Ecto neural progenitor cell (in vitro differentiated cells): ENCODE measurements around the gene FAM118B.
"Not testable (repeated sequence)": the region's sequence is repeated elsewhere in the genome, so short reads cannot be mapped to it uniquely, and the experiment has no call there.

Experiments used
- DNase-seq: peaks from one replicate; pipeline ENCODE4 v3.0.0-alpha.2; 2018; ENCODE audit warnings: low spot score

Gene FAM118B

DNA sequence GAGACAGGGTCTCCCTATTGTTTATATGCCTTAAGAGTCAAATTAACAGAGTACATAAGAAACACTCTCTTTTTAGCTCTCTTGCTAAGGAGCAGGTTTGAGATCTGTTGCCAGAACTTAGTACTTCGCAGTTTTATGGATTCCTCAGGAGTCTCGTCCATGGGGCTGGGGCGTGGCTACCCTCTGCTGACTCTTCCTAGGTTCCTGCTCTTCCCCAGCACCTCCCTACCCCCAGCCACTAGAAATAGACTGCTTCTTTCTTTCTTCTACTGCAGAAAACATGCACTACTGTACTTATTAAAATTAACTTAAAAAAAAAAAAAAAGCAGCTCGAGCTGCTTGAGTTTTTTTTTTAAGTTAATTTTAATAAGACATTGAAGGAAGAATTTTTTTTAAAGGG, 8.0 kb downstream of the FAM118B start:
- no peak for DNase-seq

DNA sequence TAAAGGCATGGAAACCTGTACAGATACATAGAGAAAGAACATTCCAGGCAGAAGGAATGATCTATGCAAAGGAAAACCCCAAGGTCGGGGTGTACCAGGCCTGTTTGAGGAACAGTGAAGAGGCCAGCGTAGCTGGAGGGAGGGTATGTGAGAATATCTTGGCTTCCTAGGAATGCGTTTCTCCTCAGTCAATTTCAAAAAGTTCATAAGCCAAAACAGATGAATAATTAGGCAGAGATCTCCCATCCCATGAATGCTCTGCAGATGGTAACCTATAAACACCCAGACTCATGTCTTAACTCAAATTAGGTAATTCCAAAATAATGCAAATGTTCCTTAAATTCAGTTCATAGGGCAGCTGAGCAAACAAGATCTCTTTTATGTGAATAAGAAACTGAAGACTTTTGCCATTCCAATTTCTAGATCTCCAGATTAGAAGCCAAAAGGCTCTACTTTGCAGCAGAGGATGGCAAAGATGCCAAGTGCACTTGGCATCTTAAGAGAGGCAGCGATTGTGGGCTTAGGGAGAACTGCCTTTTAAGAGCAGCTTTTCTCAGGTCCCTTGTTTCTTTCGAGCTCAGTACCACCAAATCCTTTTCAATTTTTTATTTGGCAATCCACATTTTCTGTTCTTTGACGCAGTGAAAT, 13.2 kb downstream of the FAM118B start:
- DNase-seq, result no peak

DNA sequence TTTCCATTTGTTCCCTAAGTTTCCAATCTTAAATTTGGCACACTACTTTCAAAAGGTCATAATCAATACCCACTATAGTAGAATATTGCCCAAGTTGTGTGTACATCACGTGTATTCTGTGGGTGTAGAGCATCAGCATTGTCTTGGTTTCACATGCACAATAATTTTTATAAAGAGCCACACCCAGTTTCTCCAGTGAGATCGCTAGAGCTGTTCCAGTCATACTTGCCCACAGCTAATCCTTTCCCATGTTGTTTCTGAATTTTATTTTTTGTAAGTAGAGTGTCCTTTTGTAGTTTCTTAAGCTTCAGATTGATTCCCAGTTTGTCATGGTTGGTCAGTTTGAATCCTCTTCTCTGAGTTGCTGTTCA, 13.7 kb downstream of the FAM118B start:
- DNase-seq, result no peak

DNA sequence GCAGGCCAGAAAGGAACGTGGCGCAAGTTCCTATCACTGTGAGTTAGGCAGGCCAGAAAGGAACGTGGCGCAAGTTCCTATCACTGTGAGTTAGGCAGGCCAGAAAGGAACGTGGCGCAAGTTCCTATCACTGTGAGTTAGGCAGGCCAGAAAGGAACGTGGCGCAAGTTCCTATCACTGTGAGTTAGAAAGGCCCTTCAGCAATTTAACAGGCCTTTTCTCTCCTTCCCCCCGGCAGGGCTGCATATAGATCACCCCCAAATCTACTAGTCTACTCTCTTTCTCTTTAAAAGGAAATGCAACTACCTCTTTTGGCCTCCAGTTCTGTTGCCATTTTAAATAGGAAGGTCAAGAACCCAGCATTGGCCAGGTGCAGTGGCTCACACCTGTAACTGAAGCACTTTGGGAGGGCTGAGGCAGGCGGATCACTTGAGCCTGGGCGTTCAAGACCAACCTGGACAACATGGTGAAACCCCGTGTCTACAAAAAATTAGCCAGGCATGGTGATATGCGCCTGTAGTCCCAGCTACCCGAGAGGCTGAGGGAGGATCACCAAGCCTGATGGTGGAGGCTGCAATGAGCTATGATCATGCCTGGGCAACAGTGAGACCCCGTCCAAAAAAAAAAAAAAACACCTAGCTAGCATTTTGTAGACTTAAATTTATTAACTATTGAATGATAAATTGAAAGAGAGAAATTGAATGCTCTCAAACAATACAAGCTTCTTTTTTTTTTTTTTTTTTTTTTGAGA, 14.9 kb downstream of the FAM118B start:
- no peak for DNase-seq

DNA sequence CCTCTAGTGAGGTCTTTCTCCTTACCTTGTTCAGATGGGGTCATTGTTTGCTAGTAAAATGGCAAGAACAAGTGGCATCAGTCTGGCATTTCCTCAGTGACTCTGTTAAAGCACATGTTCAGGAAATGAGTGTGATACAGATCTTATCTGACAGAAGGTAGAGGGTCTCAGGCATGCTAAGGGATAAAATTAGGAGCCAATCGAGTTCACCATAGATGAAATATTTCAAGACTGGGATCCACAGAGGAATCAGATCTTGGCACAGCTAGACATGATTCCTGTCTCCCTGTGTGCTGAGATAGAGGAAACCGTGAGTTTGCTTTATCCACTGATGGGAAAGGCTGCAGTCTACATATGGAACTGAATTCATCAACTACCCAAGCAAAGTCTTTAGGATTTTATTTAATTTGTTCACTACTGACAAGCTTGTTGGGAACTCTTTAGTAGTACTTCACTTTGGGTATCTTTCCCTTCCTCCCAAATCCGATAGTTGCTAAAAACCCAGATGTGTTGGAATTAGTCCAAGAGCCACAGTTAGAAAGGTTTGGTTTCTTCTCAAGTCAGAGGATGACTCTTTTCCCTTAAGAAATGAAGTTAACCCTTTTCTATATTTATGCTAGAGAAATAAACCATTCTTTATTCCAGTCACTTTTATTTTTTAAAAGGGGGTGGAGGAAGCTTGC, 18.4 kb downstream of the FAM118B start:
- no peak for DNase-seq

DNA sequence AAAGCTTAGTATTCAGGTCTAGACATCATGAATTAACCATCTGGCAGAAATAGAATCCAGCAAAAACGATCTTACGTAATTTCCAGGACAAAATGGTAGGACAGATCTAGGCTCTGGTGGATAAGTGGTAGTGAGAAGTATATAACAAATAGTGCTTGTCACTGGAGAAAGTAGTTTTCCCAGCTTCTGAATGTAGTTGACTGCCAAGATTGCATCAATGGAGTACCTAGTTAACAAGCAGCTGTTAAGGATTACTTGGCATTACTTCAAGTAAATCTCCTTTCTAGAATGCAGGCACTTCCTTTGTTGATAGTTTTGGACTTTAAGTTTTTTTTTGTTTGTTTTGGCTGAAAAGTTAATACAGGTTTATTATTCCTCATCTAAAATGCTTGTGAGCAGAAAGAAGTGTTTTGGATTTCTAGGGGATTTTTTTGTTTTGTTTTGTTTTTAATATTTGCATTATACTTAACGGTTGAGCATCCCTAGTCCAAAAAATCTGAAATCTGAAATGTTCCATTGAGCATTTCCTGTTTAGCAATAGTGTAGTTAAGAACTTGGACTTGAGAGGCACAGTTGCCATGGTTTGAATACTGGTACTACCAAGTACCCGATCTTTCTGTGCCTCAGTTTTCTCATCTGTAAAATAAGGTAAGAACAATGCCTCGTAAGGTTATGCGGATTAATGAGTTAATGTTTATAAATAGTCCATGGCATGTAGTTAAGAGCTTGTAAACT, 20.3 kb downstream of the FAM118B start:
- DNase-seq, result no peak

DNA sequence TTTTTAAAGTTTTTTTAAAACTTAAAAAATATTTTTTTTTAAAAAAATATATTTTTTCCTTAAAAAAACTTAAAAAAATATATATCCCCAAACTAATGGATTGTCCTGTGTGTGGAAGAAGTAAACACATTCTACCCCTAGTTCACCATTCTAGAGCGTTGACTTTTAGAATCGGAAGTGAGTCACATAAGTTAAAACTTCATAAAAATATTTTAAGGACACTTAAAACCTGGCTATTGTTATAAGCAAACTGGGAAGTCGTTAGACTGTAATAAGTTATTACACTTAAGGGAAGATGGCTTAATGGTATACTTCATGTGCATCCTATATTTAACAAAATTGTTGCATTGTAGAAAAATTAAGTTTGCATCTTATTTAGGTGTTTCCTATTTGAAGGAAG, 21.1 kb downstream of the FAM118B start:
- no peak for DNase-seq

DNA sequence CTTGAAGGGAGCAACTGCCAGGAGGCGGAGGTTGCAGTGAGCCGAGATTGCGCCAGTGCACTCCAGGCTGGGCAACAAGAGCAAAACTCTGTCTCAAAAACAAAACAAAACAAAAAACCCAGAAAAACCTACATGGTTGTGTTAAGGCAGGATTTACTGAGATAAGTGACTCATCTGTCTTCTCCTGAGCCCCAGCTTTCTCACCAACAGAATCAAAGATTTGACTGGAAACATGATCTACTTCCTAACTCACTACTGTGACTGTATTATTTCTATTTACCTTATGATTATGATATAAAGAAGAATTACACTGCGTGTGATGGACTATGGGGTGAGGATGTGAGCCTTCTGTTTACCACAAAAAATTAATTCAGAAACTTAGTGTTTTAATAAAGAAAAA, 21.8 kb downstream of the FAM118B start:
- DNase-seq, result no peak

DNA sequence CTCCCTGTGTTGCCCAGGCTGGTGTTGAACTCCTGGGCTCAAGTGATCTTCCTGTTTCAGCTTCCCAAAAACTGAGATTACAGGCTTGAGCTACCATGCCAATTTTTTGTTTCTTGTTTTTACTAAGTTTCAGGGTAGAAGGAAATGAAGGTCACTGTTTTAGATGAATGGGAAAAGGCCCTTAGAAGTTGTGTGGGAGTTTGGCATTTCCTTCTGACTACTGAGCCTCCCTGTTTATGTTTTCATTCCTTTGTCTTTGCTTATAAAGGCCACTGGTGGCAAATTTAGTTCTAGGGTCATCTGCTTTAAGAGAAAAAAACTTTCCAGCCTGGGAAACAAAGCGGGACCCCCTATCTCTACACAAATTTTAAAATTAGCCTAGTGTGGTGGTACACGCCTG, 35.1 kb downstream of the FAM118B start:
- DNase-seq, result no peak

DNA sequence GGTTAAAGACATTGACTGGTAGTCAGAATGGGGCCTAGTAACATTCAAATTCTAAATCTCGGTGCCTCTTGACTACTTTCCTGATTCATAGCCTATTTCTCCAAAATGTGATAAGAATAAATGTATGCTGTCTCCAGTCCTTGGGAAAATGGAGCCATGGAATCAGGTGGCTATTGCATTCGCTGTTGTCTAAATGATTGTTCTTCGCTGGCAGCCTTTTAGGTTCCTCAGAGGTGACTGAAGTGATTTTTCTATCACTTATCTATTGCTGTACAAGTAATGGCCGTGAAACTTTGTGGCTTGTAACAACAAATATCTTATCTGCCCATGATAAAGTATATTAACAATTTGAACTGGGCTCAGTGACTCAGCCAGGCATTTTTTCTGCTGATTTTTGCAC, 41.7 kb downstream of the FAM118B start:
- DNase-seq, result no peak

DNA sequence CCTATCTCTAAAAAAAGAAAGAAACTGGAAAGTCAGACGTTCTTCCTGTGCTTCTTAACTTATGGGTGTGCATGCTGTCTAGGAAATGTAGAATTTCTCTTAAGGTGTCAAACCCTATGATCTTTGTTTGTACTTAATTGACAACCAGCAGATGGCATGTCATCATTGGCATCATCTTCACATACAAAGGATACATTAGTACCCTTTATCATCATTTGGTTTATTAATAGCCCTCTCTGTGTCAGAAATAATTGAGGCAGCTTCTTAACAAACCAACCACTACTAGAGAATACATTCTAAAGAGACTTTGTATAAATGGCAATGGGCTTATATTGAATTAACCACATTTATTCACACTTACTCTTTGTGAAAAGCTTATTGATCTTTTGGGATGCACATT, 43.2 kb downstream of the FAM118B start:
- no peak for DNase-seq

DNA sequence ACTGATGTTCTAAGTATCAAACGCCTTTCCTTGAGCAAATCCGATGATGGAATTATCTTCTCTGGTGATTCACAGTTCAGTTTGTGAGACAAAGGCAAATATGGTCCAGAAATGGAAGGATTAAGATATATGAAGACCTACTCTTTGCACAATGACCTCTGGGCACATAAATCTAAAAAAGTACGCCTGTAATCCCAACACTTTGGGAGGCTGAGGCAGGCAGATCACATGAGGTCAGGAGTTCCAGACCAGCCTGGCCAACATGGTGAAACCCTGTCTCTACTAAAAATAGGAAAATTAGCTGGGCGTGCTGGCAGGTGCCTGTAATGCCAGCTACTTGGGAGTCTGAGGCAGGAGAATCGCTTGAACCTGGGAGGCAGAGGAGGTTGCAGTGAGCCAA, 43.9 kb downstream of the FAM118B start:
- DNase-seq, result not testable (repeated sequence)

DNA sequence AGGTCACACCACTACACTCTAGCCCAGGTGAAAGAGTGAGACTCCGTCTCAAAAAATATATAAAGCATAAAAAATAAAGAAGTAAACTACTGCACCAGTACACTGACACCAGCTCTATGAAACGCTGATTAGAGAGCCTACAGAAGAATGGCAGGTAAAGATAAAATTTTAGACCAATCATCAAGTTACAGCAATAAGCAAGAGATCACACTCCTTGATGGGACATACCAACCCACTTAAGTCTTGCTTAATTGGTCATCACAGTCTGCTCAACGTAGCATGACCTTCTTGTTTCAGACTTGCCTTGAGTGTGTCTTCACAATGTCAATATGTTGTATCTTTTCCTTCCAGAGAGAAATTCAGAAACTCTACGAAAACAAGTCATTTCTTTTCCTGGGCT, 44.6 kb downstream of the FAM118B start:
- DNase-seq, result no peak

DNA sequence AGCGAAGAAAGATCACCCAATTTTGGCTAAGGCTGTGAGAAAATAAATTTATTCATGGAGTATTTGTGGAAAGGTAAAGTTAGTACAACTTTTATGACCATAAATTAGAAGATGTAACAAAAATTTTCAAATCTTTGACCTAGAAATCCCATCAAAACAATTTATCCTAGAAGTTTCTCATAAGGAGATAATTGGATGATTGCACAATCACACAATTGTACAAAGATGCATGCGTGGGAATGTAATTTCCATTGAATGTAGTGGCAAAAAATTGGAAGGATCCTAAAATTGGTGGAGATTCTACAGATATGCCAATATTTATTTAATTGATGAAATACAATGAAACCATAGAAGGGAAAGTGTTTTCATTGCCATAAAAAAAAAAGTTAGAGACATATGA, 45.6 kb downstream of the FAM118B start:
- DNase-seq, result no peak

DNA sequence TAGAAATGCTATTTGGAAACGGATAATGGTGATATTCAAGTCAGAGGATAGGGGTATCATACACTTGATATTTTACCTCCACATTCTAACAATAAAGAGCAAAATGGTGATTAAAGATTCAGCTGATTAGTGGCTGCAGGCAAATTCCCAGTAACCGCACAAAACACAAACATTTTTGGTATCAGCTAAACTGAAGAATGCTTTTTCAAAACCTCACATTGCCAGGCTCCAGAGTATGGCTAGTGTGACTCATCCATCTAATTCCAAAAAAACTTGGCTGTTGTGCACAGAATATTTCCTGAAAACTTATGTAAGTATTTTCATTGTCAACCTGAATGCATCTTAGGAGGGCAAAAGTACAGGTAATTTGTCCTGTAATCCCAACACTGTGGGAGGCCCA, 46.2 kb downstream of the FAM118B start:
- no peak for DNase-seq

DNA sequence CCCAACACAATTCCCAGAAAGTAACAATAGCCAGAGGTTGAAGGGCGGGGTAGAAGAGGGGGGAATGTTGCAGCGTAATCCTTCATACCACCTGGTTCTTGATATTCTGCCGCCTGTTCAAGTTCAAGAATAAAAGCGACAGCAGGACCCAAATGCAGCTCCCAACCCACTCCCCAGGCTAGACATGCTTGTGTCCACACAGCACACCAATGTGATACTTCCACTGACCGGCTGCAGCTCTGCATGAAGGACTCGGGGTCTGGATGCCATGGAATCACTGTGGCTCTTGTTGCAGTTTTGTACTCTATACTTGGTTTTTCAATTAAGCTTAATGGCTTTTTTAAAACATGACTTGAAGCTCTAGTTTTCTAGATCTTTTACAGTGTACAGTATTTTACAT, 50.6 kb downstream of the FAM118B start:
- no peak for DNase-seq

DNA sequence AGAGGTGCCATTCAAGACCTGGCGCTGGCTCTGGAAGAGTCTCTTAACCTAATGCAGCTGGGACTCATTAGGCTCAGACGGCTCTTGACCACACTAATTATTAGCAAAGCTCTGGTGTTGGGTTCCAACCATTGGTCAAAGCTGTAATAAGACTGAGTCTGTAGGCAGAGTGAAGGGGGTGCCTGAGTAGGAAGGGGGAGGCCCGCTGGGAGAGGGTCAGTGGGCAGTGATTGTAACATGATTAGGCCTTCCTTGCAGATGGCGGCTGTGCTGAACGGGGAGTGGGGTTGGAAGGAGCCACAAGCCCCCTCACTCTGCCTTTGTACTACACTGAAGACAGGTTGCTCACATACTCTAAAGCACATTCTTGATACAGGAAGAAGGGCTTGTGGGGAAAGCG, 51.9 kb downstream of the FAM118B start:
- no peak for DNase-seq

DNA sequence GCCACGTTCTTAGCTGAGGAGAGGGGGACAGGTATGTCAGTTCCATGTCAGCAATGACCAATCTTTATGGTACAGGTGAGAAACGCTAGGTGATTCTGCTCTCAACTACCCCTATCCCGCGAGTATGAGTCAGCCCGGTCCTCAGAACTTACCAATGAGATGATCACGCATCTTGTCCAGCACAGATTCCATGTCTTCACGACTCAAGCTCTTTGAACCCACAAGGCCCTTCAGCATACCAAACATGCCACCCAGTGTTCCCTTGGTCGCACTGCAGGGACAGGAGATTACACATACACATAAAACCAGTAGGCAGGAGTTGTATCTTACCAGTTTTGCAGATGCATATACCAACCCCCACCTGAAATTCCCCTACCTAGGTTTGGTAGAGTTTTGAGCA, 54.2 kb downstream of the FAM118B start:
- DNase-seq, result no peak

DNA sequence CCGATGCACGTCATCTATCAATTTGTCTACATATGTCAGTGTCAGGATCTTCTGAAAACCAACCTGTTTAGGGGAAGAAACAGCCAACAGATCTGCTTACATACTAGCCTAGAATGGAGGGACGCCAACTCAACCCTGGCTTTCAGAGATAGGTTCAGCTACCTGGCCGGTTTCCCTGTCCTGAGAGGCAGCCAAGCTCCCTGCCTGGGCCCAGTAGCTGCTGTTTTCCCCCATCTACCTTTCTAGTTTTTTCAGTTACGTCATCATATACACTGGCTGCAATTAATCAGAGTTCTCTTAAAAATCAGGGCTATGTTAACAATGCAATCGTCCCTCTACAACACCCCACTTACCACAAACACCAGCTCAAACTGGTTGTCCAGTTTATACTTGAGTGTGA, 56.1 kb downstream of the FAM118B start:
- DNase-seq, result no peak

DNA sequence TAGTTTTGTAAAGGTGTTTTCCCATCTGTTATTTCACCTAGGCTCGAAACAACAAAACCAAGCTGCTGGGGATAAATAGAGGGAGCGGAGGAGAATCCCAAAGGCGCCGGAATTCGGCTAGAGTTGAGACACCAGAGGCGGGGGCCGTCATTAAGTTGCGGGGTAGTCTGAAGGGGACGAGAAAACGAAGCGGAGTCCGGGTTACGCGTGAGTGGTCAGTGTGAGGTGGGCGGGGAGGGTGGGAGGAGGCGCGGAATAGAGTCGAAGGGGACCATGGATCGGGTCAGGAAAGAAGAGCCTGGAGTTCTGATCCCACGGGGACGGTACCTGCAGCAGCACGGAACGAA, 56.8 kb downstream of the FAM118B start:
- DNase-seq, result no peak

DNA sequence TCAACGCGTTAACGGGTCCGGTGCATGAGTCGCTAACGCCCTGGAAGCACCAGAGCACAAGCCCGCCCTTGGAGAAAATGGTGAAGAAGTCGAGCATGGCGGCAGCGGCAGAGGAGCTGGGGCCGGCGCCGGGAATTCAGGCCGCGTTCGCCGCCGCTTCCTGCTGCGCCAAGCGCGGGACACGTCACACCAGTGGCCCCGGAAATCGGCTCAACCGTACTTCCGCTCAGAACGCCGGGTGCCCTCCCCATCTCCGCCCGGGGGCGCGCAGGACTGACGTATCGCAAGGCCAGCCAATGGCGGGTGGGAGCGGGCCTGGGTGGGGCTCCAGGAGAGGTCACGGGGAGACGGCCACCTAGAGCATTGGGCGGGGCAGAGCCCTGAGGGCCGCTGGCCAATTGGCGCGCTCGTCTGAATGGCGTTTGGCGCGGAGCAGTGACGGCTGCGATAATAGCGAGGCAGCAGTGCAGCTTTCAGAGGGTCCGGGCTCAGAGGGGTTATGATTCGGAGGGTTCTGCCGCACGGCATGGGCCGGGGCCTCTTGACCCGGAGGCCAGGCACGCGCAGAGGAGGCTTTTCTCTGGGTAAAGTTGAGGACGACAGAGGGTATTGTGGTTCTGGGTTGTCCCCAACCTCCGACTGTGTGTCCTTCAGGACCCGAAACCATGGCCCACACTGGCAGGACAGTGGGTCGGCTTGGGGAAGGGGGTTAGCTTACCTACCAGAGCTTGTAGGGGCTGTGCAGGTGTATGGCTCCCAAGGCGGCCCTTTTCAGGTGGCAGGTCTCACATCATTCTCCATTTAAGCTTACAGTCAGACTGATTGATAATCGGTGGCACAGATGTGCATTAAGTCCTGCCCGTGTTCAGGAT, 57.4 kb downstream of the FAM118B start, which contains the start of the genes FOXRED1 and SRPRA:
Gene FOXRED1, plus strand, starts transcription at position 447 of the 872 bp plus-strand sequence. Its CDS starts 53 bp downstream, at position 500.
Gene SRPRA, minus strand, starts transcription at position 188 of the 872 bp plus-strand sequence. Its CDS starts 91 bp downstream, at position 97.
- peak; percentile 100 for DNase-seq

DNA sequence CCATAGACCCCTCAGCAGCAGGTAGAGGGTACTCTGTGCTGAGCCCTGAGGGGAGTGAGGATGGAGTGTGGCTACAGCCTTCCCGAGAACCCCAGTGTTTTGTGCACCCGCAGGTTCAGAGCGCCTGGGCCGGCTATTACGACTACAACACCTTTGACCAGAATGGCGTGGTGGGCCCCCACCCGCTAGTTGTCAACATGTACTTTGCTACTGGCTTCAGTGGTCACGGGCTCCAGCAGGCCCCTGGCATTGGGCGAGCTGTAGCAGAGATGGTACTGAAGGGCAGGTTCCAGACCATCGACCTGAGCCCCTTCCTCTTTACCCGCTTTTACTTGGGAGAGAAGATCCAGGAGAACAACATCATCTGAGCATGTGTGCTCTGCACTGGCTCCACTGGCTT, 65.7 kb downstream of the FAM118B start:
- DNase-seq, result no peak
